D341Med (cell line): Measurements from ENCODE around the gene INSL3.

ENCODE experiments used
- DNase-seq: peaks from one replicate; pipeline ENCODE4 v3.0.0; 2012; ENCODE audit warnings: low spot score

INSL3 gene

DNA sequence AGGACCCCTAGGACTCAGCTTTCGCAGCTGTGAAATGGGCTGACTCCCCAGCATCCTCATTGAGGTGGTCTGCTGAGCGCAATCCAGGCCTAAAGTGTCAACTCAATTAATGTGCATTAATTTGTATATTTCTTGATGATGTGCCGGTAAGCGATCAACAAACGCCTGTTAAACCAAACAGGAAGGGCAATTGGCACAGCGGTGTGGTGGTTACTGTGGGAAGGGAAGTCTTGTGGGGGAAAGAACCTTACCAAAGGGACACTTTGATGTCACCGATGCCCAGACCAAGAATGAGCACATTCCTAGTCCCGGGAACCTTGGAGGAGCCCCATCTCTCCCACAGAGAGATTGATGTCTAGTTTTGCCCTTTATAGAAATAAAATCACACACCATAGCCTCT lies 24.8 kb upstream of the INSL3 start:
- DNase-seq, result no peak

GRCh38 chr19:17843908-17844490 lies 22.7 kb upstream of the INSL3 start:
- no peak for DNase-seq

DNA sequence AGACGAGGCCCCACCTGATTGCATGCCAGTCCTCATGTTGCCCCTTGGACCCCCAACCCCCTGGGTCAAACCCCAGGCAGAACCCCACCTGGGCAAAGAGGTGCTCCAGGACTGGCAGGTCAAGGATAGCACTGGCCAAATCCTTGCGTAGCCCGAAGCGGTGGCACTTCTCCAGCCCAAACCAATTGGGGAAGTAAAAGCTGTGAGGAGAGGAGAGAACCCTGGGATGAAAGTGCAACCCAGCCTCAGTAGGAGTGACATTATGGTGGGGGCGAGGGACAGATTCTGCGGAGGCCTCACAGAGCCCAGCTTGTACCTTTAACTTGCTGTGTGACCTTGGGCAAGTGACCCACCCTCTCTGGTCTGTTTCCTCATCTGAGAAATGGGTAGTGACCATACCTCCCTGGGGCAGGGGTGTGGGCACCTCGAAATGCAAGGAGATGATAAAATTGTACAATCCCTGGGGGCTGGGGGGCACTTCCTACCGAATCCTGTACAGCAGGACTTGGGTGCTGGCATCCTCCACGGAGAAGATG lies 22.0 kb upstream of the INSL3 start:
- no peak for DNase-seq

GRCh38 chr19:17842663-17843291 lies 21.5 kb upstream of the INSL3 start:
- no peak for DNase-seq

DNA sequence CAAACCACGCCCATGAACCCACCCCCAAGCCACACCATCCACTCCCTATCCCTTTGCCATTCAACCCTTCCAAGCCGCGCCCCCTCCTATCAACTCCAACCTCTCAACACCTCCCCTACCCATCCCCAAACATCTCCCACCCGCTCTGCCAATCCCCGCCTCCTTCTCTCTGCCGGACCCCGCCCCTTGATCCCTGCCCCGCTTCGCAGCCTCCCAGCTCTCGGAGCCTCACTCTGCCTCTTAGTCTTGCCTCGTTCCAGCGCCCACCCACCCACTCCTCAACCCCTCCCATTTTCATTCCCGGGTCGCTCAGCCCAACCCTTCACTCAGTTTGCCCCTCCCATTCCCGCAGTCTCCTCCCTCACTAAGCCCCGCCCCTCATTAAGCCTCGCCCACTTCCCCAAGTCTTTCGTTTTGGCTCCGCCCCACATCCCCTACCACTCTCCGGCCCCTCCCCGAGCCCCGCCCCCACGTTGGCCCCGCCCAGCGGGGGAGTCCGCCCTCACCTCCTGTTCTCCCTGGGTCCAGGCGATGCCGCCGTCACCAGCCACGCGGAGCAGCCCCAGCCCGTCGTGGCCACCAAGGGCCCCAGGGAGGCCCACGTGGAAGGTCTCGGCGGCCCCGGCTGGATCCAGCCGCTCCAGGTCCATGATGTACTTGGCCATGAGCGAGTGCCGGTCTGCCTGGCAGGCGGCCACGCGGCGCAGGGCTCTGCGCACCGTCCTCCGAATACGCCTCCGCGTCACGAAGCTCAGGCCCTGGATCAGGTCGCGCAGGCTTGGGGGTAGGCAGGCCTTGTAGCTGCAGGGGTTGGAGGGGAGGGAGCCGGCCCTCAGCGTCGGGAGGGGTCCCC lies 20.7 kb upstream of the INSL3 start:
- peak; percentile 99 for DNase-seq

GRCh38 chr19:17841371-17841809 lies 20.1 kb upstream of the INSL3 start:
- DNase-seq, result no peak

DNA sequence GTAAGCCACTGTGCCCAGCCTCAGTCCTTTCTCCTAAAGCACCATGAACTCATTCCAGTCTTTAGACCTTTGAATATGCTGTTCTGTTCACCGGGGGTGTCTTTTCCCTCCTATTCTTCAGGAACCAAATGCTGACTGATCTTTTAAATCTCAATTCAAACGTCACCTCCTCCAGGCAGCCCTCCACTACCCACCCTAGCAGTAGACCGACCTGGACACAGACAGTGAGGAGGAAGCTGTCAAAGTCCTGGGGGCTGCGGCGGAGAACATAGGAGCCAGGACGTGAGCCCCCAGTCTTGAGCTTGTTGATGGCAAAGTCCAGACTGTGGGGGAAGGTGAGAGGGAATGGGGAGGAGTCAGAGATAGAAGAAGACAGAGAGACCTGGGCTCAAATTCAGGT lies 18.7 kb upstream of the INSL3 start:
- DNase-seq, result no peak

DNA sequence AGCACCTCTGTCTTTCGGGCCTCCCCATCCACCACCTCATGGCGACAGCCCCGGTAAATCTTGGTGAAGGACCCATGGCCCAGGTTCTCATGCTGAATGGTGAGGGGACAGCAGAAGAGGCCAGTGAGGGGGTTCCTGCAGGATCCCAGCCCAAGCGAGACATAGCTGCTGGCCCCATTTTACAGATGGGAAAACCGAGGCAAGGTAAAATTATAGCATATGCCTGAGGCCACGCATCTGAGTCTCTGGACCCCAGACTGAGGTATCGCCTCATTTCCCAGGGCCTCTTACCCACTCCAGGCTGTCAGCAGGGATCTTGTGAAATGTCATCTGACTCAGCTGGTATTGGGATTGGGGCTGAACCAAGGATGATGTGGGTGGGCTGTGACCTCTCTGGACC lies 16.7 kb upstream of the INSL3 start:
- no peak for DNase-seq

GRCh38 chr19:17836530-17836929 lies 15.2 kb upstream of the INSL3 start:
- no peak for DNase-seq

DNA sequence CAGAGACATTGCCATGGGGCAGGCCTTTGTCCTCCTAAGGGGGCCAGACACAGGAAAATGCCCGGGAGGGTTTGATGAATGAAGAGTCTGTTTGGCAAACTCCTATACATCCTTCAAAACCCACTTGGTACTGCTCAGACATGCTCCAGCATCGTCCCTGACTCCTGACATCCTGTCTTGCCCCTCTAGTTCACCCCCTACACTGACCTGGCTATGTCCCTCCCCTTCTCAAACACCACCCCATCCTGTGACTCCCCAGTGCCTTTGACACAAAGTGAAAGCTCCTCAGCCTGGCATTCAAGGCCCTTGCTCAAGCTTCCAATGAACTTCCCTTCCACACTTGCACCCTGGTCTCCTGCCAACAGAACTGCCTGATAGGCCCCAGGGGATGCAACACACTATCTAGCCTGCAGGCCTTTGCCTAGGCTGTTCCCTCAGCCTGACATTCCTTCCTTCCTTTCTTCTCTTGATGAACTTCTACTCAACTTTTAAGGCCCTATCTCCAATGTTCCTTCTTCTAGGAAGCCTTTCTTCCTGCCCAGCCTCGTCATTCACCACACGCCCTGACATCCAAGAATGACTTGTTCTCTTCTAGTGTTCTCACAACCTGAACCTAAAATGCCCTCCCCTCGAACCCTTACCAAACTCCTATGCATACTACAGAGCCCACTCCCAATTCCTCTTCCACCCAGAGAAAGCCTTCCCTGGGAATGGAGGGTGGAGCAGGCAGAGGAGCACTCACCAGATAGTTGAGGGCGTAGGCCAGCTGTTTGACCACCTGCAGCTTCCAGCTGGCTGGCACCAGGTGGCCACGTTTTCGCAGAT lies 14.1 kb upstream of the INSL3 start:
- DNase-seq, result no peak

DNA sequence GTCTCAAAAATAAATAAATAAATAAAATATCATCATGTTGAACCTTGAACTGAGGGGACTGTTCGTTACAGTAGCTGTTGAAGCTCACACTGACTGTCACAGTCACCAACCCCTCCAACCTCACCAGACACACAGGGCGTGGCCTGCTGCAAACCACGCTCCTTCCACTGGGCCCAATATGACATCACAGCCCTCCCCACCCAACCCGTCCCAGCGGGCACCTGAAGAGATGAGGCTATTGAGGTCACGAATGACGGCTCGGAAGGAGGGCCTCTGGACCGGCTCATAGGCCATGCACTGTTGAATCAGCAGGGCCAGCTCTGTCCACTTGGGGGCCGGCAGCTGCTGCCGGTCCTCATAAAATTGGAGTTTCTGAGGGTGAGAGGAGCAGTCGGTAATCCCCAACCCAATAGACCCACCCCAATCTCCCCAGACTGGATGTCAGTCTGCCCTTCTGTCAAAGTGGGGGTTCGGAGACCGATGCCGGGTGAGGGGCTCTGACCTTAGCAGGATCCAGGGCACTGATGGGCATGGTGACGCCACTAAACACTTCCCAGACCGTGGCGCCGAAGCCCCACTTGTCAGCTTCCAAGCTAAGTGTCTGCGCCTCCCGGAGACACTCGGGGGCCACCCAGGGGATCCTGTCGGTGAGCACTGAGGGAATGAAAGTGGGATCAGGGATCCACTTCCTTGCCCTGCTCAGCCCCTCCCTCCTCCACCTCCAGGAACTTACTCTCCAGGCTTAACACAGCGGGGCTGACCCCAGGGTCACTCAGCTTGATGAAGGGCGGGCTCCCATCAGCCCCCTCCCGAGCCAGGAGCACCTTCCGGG lies 13.2 kb upstream of the INSL3 start:
- no peak for DNase-seq

DNA sequence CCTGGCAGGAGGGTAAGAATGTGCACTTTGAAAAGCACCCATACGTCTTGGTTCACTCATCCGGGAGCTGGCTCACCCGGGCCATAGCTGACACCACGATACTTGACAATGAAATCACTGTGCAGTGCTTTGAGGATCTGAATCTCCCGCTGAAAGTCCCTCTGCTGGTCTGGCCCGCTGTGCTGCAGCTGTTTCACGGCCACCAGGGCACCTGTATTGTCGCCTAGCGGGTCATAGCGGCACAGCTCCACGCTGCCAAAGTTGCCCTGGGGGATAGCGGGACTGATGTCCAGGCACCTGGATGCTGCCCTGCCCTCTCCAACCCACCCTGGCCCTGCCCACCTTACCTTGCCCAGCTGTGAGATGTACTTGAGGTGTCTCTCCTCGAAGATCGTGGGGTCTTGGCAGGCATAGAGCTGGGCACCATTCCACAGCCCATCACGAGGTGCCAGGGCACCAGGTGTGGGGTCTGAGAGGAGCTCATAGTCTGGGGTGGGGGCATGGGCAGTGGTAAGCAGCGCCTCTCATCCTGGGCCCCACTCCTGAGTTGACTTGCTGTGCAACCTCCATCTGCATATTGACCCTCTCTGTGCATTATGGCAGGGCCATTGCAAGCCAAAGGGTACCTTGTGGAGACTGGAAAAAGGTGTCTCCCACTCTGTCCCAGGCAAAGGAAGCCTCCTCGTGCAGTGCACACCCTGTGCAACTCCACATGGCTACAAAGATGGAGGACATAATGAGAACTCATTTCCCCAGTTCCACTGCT lies 11.3 kb upstream of the INSL3 start:
- DNase-seq, result no peak

DNA sequence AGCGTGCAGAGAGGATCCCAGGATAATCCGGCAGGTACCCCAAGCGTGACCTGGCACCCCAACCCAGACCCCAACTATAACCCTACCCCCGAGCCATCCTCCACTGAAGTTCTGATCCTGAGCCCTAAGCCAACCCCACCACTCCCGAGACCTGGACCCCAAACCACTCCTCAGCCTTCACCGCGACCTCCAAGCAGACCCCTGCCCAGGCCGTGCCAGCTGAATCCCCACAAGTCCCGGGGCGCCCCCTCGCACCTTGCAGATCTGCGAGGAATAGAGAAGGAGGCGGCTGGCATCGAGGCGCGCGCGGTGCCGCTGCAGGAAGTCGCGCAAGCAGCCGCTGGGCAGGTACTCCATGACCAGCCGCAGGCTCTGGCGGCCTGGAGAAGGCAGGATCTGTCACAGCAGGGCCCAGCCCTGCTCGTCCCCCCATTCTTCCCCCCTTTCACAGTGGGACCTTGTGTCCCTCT lies 10.1 kb upstream of the INSL3 start:
- DNase-seq, result no peak

DNA sequence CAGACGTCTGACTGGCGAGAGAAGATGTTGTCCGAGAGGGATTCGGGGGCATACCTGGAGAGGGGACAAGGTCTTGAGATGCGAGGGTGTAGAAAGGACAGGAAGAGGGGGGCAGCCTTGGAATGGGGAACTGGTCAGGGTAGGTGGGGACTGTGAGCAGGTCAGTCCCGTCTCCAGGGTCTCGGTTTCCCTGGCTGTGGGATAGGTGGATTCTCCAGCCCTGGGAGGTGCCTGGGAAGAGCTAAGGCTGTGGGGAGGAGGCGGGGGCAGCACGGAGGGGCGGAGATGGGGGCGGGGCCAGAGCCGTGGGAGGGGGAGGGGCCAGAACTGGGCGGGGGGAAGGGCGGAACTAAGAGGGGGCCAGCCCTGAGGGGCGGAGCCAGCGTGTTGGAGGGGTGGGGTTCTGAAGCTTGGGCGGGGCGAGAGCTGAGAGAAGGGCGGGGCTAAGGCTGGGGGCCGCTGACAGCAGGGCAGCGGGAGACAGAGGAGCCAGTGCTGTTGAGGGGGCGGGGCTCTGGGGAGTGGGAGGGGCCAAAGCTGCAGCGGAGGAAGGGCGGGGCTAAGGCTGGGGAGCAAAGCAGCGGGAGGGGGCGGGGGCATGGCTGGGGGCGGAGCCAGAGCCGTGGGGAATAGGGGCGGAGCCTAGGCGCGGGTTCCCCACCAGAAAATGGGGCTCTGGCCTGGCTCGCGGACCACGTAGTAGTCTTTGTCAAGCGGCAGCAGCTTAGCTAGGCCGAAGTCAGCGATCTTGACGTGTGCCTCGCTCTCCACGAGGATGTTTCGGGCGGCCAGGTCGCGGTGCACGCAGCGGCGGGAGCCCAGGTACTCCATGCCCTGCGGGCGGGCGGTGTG lies 9.5 kb upstream of the INSL3 start:
- peak; percentile 99 for DNase-seq

DNA sequence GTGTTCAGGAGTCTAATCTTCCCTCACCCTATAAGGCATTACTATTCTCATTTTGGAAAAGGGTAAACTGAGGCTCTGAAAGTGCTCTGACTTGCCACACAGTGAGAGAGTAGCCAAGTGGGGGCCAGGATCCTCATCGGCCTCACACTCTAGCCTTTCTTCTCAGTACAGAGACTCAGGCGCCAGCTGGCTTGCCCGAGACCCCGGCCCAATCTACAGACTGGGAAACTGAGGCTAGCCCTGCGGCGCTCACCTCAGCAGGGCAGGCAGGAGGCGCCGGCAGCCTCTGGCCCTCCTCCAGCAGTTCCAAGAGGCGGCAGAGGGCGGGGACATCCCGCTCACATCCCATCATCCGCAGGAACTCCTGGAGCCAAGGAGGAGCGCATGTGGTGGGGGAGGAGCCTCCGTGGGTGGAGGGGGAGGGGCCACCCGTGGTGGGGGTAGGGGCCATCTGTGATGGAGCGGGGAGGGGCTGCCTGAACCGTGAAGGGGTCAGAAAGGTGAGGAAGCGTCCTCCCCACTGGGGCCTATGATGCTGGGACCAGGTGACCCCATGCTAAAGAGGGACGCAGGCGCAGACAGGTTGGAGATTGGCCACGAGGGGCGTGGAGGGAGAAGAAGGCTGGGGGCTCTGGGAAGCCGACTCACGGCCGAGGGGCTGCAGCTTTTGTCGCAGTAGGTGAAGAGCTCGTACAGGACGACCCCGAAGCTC lies 8.7 kb upstream of the INSL3 start:
- DNase-seq, result peak; percentile 90

DNA sequence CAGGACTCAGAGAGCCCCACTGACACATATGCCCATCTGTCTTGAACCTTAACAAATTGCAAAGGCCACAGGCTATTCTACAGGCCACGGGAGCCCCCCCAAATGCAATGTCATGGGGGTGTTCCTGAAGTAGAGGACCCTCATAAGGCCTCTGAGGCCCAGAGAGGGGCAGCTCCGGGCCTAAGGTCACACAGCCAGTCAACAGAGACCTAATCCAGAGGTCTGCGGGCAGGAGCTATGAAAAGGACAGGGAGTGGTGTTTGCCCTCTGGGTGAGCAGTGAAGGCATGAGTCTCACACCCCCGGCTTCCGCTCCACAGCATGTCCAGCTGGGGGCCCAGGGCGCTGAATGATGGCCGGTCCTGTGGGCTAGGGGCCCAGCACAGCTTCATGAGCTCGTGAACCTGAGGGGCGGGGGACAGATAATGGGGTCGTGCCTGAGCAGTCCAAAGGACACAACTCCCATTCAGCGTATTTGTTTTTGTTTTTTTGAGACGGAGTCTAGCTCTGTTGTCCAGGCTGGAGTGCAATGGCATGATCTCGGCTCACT lies 5.3 kb upstream of the INSL3 start:
- no peak for DNase-seq

GRCh38 chr19:17824339-17824738 lies 3.0 kb upstream of the INSL3 start:
- DNase-seq, result no peak

- DNase-seq, result no peak
Observed at GRCh38 chr19:17817668-17818363, 3.5 kb downstream of the INSL3 start.
